K562 (cell line): ENCODE data around the gene PHF20.

ENCODE experiments used
- CCAR2 ChIP-seq: fragments of 200-400 bp; formaldehyde crosslinking; IDR thresholded peaks from 2 replicates; pipeline ENCODE4 v1.6.1; 2017; ENCODE audit warnings: mild to moderate bottlenecking, low read depth, low read length
- CTCF ChIP-seq, 3 experiments: IDR thresholded peaks in 2 of 3; conservative IDR thresholded peaks in 1 of 3; 2 replicates each; pipeline ENCODE4 v1.5.1; 2011 to 2012; ENCODE audit warnings: low read length in 3 of 3, mild to moderate bottlenecking in 3 of 3, control low read depth in 2 of 3, improper control_type of control experiment in 1 of 3, inconsistent platforms in 1 of 3, low read depth in 1 of 3, mixed read lengths in 1 of 3, moderate library complexity in 1 of 3; ENCODE audit not compliant: insufficient read depth in 2 of 3
- EP400 ChIP-seq: fragments of 450-650 bp; IDR thresholded peaks from 2 replicates; pipeline ENCODE4 v1.6.1; 2017; ENCODE audit warnings: antibody characterized with exemption, mild to moderate bottlenecking, moderate library complexity
- KAT2B ChIP-seq: IDR thresholded peaks from one replicate; pipeline ENCODE4 v1.6.1; 2012; ENCODE audit warnings: low read depth, mild to moderate bottlenecking, control low read depth, inconsistent platforms, low read length, moderate library complexity
- MAFK ChIP-seq: IDR thresholded peaks from 2 replicates; pipeline ENCODE4 v1.6.1; 2011; ENCODE audit warnings: low read length, improper control_type of control experiment
- POLR2AphosphoS5 ChIP-seq: IDR thresholded peaks from 2 replicates; pipeline ENCODE4 v1.6.1; 2011; ENCODE audit warnings: mild to moderate bottlenecking, low read depth, low read length, moderate library complexity; ENCODE audit not compliant: control insufficient read depth, insufficient read depth
- REST ChIP-seq, 2 experiments: fragments of 450-650 bp; formaldehyde crosslinking in 1 of 2; IDR thresholded peaks; 2 replicates each; pipeline versions ENCODE4 v1.4.0 to v1.6.1; 2014 to 2020; ENCODE audit warnings: mild to moderate bottlenecking in 2 of 2, borderline replicate concordance in 1 of 2, low read depth in 1 of 2
- RFX5 ChIP-seq: IDR thresholded peaks from 2 replicates; pipeline ENCODE4 v1.6.1; 2011; ENCODE audit warnings: low read depth, mild to moderate bottlenecking, improper control_type of control experiment, low read length
- ZNF274 ChIP-seq: IDR thresholded peaks from 2 replicates; pipeline ENCODE4 v1.6.1; 2011; ENCODE audit warnings: low read depth, mild to moderate bottlenecking, low read length, moderate library complexity, borderline replicate concordance
- ZNF318 ChIP-seq, 2 experiments: fragments of 450-650 bp; IDR thresholded peaks; 2 replicates each; pipeline ENCODE4 v1.6.1; 2016; ENCODE audit warnings: mild to moderate bottlenecking in 2 of 2, borderline replicate concordance in 1 of 2, low read depth in 1 of 2, moderate library complexity in 1 of 2
- ZNF644 ChIP-seq: fragments of 200-800 bp; sonication (Bioruptor generic); IDR thresholded peaks from 2 replicates; pipeline ENCODE4 v1.6.1; 2016; ENCODE audit warnings: low read depth, missing genetic modification characterization, missing compliant biosample characterization
- ZZZ3 ChIP-seq: fragments of 450-650 bp; IDR thresholded peaks from 2 replicates; pipeline ENCODE4 v1.6.1; 2016; ENCODE audit warnings: antibody characterized with exemption, mild to moderate bottlenecking, moderate library complexity
- TF ChIP-seq, protein P1 (sequence below): IDR thresholded peaks from 2 replicates; pipeline ENCODE4 v1.6.1; 2011; ENCODE audit warnings: borderline replicate concordance, low read depth, mild to moderate bottlenecking, moderate library complexity, low read length; ENCODE audit not compliant: insufficient read depth, poor library complexity, severe bottlenecking

- TF ChIP-seq ZNF318 (IDR thresholded peaks at IDR 0.05; ENCODE audit: borderline replicate concordance in 1 of 2, low read depth in 1 of 2) (no peak), MAFK (no peak), REST (IDR thresholded peaks at IDR 0.05; ENCODE audit: borderline replicate concordance) (no peak), REST (CRISPR knock-in tag; IDR thresholded peaks at IDR 0.05; ENCODE audit: low read depth) (no peak), CCAR2 (no peak), CTCF (IDR thresholded peaks at IDR 0.05 in 2 of 3, conservative IDR thresholded peaks at IDR 0.05 in 1 of 3; ENCODE audit: insufficient read depth in 2 of 3, low read depth in 1 of 3, low read length in 3 of 3) (no peak), ZNF274 (no peak), POLR2AphosphoS5 (no peak), KAT2B (no peak), ZNF644 (tag) (no peak), RFX5 (no peak), EP400 (peak; percentile 58), ZZZ3 (no peak)
- TF ChIP-seq, protein P1, sequence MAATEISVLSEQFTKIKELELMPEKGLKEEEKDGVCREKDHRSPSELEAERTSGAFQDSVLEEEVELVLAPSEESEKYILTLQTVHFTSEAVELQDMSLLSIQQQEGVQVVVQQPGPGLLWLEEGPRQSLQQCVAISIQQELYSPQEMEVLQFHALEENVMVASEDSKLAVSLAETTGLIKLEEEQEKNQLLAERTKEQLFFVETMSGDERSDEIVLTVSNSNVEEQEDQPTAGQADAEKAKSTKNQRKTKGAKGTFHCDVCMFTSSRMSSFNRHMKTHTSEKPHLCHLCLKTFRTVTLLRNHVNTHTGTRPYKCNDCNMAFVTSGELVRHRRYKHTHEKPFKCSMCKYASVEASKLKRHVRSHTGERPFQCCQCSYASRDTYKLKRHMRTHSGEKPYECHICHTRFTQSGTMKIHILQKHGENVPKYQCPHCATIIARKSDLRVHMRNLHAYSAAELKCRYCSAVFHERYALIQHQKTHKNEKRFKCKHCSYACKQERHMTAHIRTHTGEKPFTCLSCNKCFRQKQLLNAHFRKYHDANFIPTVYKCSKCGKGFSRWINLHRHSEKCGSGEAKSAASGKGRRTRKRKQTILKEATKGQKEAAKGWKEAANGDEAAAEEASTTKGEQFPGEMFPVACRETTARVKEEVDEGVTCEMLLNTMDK = no peak
Observed at GRCh38 chr20:35776513-35777101, 4.8 kb downstream of the PHF20 start.
